ENCODE measurements around the gene ANKRD1.

GRCh38 chr10:90927293-90927692 is 6.4 kb upstream of the ANKRD1 start:
- TF ChIP-seq CTCF (IDR thresholded peaks at IDR 0.05), result no peak
- TF ChIP-seq EZH2 (IDR thresholded peaks at IDR 0.05; ENCODE audit: borderline replicate concordance, insufficient read depth, low read depth, low read length, poor library complexity, severe bottlenecking), result no peak

All from B cell (primary cell).